ENCODE data around the gene ZNF584. TPM values are rescaled to one million over a fixed set of nuclear protein-coding genes. Genes with fewer than 3 reads are reported as not detected.
"Not testable (repeated sequence)": the region's sequence is repeated elsewhere in the genome, so short reads cannot be mapped to it uniquely, and the experiment has no call there.

ZNF584 gene
- total RNA-seq, 1 donor from 2014 or later, result 12.1 TPM

- Mint-ChIP-seq H3K4me3 (ENCODE audit: unreplicated experiment) (no peak overlapping the region), H3K9me3 (ENCODE audit: unreplicated experiment) (no peaks in the 10 kb centered on the region), H3K27me3 (ENCODE audit: unreplicated experiment) (no peaks in the 10 kb centered on the region), H3K4me1 (ENCODE audit: unreplicated experiment) (no peaks in the 10 kb centered on the region), H3K36me3 (ENCODE audit: unreplicated experiment) (peaks cover 2% of the 10 kb centered on the region), H3K27ac (ENCODE audit: unreplicated experiment) (no peak overlapping the region)
- TF ChIP-seq CTCF (IDR thresholded peaks at IDR 0.05), result no peak
- no peak for DNase-seq (ENCODE audit: extremely low spot score, unreplicated experiment)
Measured at GRCh38 chr19:58374200-58374599, 34.2 kb upstream of the ZNF584 start.

- not testable (repeated sequence) for H3K4me3 Mint-ChIP-seq (ENCODE audit: unreplicated experiment); H3K27me3 Mint-ChIP-seq (ENCODE audit: unreplicated experiment); DNase-seq (ENCODE audit: extremely low spot score, unreplicated experiment); H3K9me3 Mint-ChIP-seq (ENCODE audit: unreplicated experiment); H3K27ac Mint-ChIP-seq (ENCODE audit: unreplicated experiment); H3K36me3 Mint-ChIP-seq (ENCODE audit: unreplicated experiment)
- H3K4me1 Mint-ChIP-seq (ENCODE audit: unreplicated experiment), result peaks cover 15% of the 10 kb centered on the region
Measured at GRCh38 chr19:58376724-58377123, 31.7 kb upstream of the ZNF584 start.

GRCh38 chr19:58379246-58379645 lies 29.2 kb upstream of the ZNF584 start:
- Mint-ChIP-seq H3K27ac (ENCODE audit: unreplicated experiment) (no peak overlapping the region), H3K27me3 (ENCODE audit: unreplicated experiment) (no peaks in the 10 kb centered on the region), H3K9me3 (ENCODE audit: unreplicated experiment) (no peaks in the 10 kb centered on the region), H3K36me3 (ENCODE audit: unreplicated experiment) (no peaks in the 10 kb centered on the region), H3K4me1 (ENCODE audit: unreplicated experiment) (peaks cover 22% of the 10 kb centered on the region), H3K4me3 (ENCODE audit: unreplicated experiment) (peak overlapping the region; percentile 92)
- DNase-seq (ENCODE audit: extremely low spot score, unreplicated experiment), result no peak
- no peak for TF ChIP-seq CTCF (IDR thresholded peaks at IDR 0.05)

- DNase-seq (ENCODE audit: extremely low spot score, unreplicated experiment), result no peak
- Mint-ChIP-seq H3K4me1 (ENCODE audit: unreplicated experiment) (peaks cover 22% of the 10 kb centered on the region), H3K9me3 (ENCODE audit: unreplicated experiment) (no peaks in the 10 kb centered on the region), H3K4me3 (ENCODE audit: unreplicated experiment) (peak overlapping the region; percentile 92), H3K36me3 (ENCODE audit: unreplicated experiment) (no peaks in the 10 kb centered on the region), H3K27me3 (ENCODE audit: unreplicated experiment) (no peaks in the 10 kb centered on the region), H3K27ac (ENCODE audit: unreplicated experiment) (peak overlapping the region; percentile 91)
- no peak for TF ChIP-seq CTCF (IDR thresholded peaks at IDR 0.05)
Measured at GRCh38 chr19:58380037-58380661, 28.3 kb upstream of the ZNF584 start.

GRCh38 chr19:58380662-58381459 lies 27.6 kb upstream of the ZNF584 start, which contains the start of gene ZNF837:
ZNF837 (minus strand) TSS chr19:58381030; CDS start chr19:58369332, 11,698 bp downstream.
- no peak for TF ChIP-seq CTCF (IDR thresholded peaks at IDR 0.05)
- H3K4me3 Mint-ChIP-seq (ENCODE audit: unreplicated experiment), result peak within 1 kb of the TSS; percentile 92
- no peaks in the 10 kb centered on the region for H3K36me3 Mint-ChIP-seq (ENCODE audit: unreplicated experiment)
- H3K27me3 Mint-ChIP-seq (ENCODE audit: unreplicated experiment), result no peaks in the 10 kb centered on the region
- H3K27ac Mint-ChIP-seq (ENCODE audit: unreplicated experiment), result peak within 1 kb of the TSS; percentile 97
- no peaks in the 10 kb centered on the region for H3K9me3 Mint-ChIP-seq (ENCODE audit: unreplicated experiment)
- DNase-seq (ENCODE audit: extremely low spot score, unreplicated experiment), result peak; percentile 99
- peaks cover 28% of the 10 kb centered on the region for H3K4me1 Mint-ChIP-seq (ENCODE audit: unreplicated experiment)

Data from osteocyte (in vitro differentiated cells).